ENCODE measurements around the gene CCDC14.

- TF ChIP-seq TAF1 (IDR thresholded peaks at IDR 0.05; ENCODE audit: low read depth), result no peak
- TF ChIP-seq NFIC (IDR thresholded peaks at IDR 0.05), result no peak
- TF ChIP-seq REST (IDR thresholded peaks at IDR 0.05; ENCODE audit: low read depth), result no peak
- TF ChIP-seq MAX (IDR thresholded peaks at IDR 0.05), result no peak
- TF ChIP-seq RAD21 (IDR thresholded peaks at IDR 0.05; ENCODE audit: low read depth), result no peak
- no peak for TF ChIP-seq EP300 (IDR thresholded peaks at IDR 0.05; ENCODE audit: borderline replicate concordance)
- no peak for TF ChIP-seq CREB1 (IDR thresholded peaks at IDR 0.05; ENCODE audit: low read depth)
- TF ChIP-seq YY1 (IDR thresholded peaks at IDR 0.05; ENCODE audit: low read depth), result no peak
- TF ChIP-seq EGR1 (IDR thresholded peaks at IDR 0.05), result no peak
- no peak for TF ChIP-seq CEBPB (IDR thresholded peaks at IDR 0.05)
- TF ChIP-seq FOXM1 (IDR thresholded peaks at IDR 0.05; ENCODE audit: borderline replicate concordance, low read depth), result no peak
Observed at GRCh38 chr3:123909785-123910184, 51.2 kb downstream of the CCDC14 start.

Data from Ishikawa (cell line).